ENCODE results near the gene ARF5. TPM values are rescaled to one million over a fixed set of nuclear protein-coding genes. Genes with fewer than 3 reads are reported as not detected.

Gene ARF5
- total RNA-seq, 2 donors from 2014 or later = 194 to 218 TPM

DNA sequence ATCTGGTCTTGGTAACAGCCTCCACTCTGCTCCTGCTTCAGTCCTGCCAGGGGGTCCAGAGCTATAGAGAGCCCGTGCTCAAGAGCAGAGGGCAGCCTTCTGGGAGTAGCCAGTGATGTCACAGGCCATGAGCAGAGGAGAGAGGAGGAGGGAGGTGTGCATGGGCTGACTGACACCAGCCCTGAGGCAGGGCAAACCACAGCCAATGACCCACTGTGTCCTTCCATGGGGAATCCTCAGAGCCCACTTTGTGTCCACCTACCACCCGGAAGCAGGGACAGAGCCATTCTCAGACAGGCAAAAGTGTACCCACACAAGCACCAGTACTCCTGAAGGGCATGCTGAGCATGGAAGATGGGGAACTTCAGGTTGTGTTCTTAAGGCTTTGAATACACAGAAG is 29.8 kb downstream of the ARF5 start, which contains the start of gene PAX4:
Gene PAX4, minus strand, starts transcription at position 101 of the 400 bp plus-strand sequence. CDS start 2,214 bp downstream, outside the sequence.
- DNase-seq (ENCODE audit: low spot score) = no peak
- H3K9me3 ChIP-seq = no peaks in the 10 kb centered on the region

DNA sequence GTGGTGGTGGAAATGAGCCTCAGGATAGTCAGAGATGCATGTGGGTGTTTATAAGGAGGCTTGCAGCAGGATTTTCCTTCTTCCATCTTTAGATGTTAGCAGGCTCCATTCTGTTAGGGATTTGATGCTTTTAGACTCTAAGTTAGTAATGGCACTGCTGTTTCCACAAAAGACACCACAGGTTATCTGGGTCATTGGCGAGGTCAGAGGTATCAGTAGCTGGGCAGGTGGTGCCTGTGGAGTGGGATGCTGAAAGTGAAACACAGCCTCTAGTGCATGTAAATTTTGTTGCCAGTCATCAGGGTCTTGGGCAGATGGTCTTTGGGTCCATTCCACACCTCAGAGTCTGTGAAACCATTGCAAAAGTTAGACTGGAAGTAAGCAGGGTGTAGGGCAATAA is 30.6 kb downstream of the ARF5 start:
- DNase-seq (ENCODE audit: low spot score) = no peak
- H3K9me3 ChIP-seq = no peaks in the 10 kb centered on the region
- TF ChIP-seq POLR2AphosphoS5 (IDR thresholded peaks at IDR 0.05) (no peak), POLR2A (IDR thresholded peaks at IDR 0.05) (no peak)
- TF ChIP-seq, protein P1, sequence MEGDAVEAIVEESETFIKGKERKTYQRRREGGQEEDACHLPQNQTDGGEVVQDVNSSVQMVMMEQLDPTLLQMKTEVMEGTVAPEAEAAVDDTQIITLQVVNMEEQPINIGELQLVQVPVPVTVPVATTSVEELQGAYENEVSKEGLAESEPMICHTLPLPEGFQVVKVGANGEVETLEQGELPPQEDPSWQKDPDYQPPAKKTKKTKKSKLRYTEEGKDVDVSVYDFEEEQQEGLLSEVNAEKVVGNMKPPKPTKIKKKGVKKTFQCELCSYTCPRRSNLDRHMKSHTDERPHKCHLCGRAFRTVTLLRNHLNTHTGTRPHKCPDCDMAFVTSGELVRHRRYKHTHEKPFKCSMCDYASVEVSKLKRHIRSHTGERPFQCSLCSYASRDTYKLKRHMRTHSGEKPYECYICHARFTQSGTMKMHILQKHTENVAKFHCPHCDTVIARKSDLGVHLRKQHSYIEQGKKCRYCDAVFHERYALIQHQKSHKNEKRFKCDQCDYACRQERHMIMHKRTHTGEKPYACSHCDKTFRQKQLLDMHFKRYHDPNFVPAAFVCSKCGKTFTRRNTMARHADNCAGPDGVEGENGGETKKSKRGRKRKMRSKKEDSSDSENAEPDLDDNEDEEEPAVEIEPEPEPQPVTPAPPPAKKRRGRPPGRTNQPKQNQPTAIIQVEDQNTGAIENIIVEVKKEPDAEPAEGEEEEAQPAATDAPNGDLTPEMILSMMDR (IDR thresholded peaks at IDR 0.05) = no peak
- intact Hi-C loops (cut with DNase I) = no loop called here
- H3K27me3 ChIP-seq (replicated peaks; ENCODE audit: insufficient read depth) = peaks cover 9% of the 10 kb centered on the region
- no peak overlapping the region for H3K4me3 ChIP-seq
- WGBS = 67% methylated on average over 1 of the region's 1 CpG
- H3K27ac ChIP-seq = no peak overlapping the region
- H3K36me3 ChIP-seq = no peaks in the 10 kb centered on the region
- H3K4me1 ChIP-seq (replicated peaks) = no peaks in the 10 kb centered on the region

More for the DNA sequence above, 29.8 kb downstream of the ARF5 start, which contains the start of gene PAX4:
- peaks cover 9% of the 10 kb centered on the region for H3K27me3 ChIP-seq (replicated peaks; ENCODE audit: insufficient read depth)
- WGBS = 50% methylated on average over 2 of the region's 2 CpGs
- H3K36me3 ChIP-seq = no peaks in the 10 kb centered on the region
- no peaks in the 10 kb centered on the region for H3K4me1 ChIP-seq (replicated peaks)
- no peak within 1 kb of the TSS for H3K27ac ChIP-seq
- TF ChIP-seq, protein P1 (IDR thresholded peaks at IDR 0.05) = no peak
- no peak for TF ChIP-seq POLR2A (IDR thresholded peaks at IDR 0.05)
- TF ChIP-seq POLR2AphosphoS5 (IDR thresholded peaks at IDR 0.05) = no peak
- no peak within 1 kb of the TSS for H3K4me3 ChIP-seq
- intact Hi-C loops (cut with DNase I) = no loop called here

DNA sequence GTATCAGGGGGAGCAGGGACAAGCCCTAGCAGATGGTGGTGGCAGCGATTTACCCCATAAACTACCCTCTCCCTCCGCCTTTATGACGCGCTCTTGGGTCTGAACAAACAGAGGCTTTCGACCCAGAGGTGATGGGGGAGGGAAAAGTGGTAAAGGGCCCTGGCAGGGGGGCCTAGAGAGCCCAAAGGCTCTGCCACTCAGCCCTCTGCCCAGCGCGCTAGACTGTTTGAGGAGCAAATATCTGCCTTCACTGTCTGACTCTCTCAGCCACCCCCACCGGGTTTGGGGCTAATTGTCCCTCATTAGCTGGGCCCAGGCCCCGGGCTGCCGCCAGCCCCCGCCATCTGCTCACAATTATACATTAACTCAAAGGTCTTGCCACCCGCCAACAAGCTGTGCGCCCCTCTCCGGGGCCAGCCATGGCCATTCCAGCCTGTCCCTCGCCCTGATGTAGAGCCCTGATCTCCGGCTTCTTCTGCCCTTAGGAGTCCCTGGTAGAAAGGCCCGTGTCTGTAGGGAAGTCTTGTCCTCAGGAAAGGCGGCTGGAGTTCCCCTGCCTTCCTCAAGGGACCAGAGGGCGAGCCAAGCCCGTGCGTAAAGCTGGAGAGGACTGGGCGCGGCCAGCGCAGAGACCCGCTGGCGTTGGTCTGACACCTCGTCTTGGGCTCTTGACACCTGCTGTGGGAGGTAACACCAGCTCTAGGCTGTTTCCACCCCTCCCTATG is 31.6 kb downstream of the ARF5 start:
- WGBS = 4% methylated on average over 27 of the region's 27 CpGs
- intact Hi-C loops (cut with DNase I) = no loop called here
- Histone ChIP-seq H3K27ac (no peak overlapping the region), H3K36me3 (no peaks in the 10 kb centered on the region), H3K9me3 (no peaks in the 10 kb centered on the region), H3K27me3 (replicated peaks; ENCODE audit: insufficient read depth) (peaks cover 9% of the 10 kb centered on the region), H3K4me3 (no peak overlapping the region), H3K4me1 (replicated peaks) (no peaks in the 10 kb centered on the region)
- TF ChIP-seq POLR2AphosphoS5 (IDR thresholded peaks at IDR 0.05) = no peak
- TF ChIP-seq, protein P1 (IDR thresholded peaks at IDR 0.05) = no peak
- no peak for TF ChIP-seq POLR2A (IDR thresholded peaks at IDR 0.05)
- no peak for DNase-seq (ENCODE audit: low spot score)

DNA sequence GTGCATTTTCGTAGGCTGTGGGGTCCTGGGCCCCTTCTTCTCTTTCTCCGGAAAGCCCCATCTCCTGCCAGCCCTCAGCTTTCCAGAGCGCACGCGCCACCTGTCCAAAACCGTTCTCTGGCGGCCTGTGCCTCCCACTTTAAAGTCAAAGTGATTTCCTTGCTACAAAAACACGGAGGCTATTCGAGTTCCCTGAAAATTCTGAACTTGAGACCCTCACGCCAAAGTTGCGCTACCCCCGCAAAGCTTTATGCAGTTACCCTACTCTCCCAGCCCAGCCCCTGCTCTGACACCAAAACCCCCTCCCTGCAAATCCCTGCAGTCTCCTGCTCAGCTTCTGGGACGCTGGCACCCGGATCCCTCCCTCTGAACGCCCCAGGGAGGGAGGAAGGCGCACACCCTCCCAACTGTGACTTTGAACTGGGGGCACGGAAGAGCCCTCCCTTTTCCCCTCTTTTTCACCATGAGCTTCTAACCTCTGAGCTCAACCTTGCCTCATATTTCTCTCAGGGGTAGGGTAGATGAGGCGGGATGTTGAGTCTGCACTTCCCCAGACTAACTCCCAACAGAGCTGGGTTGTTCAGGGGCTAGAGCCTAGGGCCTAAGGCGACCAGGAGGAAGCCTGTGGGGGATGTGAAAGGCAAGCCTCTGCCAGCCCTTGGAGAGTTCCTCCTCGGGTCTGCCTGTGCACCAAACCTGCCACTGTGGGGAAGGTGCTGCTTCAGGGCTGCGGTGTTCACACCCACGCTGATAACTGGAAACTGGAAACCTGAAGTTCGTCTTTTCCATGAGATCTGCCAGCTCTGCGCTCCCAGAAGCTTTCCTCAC is 32.4 kb downstream of the ARF5 start:
- Histone ChIP-seq H3K4me1 (replicated peaks) (no peaks in the 10 kb centered on the region), H3K36me3 (no peaks in the 10 kb centered on the region), H3K9me3 (no peaks in the 10 kb centered on the region), H3K4me3 (no peak overlapping the region), H3K27ac (no peak overlapping the region), H3K27me3 (replicated peaks; ENCODE audit: insufficient read depth) (peaks cover 9% of the 10 kb centered on the region)
- intact Hi-C loops (cut with DNase I) = no loop called here
- TF ChIP-seq POLR2A (IDR thresholded peaks at IDR 0.05) = no peak
- WGBS = 2% methylated on average over 24 of the region's 24 CpGs
- no peak for DNase-seq (ENCODE audit: low spot score)

DNA sequence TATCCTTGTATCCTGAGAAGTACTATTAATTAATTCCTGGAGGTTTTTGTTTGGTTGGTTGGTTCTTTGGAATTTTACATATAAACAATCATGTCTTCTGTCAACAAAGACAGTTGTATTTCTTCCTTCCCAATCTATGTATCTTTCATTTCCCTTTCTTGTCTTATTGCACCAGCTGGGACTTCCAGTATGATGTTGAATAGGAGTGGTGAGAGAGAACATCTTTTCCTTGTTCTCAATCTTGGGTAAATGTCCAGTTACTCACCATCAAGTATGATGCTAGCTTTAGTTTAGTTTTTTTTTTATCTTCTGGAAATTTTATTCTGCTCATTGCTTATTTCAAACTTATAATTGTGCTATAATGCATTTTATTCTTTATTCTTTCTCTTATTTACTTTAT is 37.1 kb downstream of the ARF5 start:
- intact Hi-C loops (cut with DNase I) = no loop called here
- H3K27ac ChIP-seq = no peak overlapping the region
- no peaks in the 10 kb centered on the region for H3K4me1 ChIP-seq (replicated peaks)
- DNase-seq (ENCODE audit: low spot score) = no peak
- no peaks in the 10 kb centered on the region for H3K9me3 ChIP-seq
- no peaks in the 10 kb centered on the region for H3K36me3 ChIP-seq
- no peak for TF ChIP-seq POLR2A (IDR thresholded peaks at IDR 0.05)
- no peak for TF ChIP-seq POLR2AphosphoS5 (IDR thresholded peaks at IDR 0.05)
- TF ChIP-seq, protein P1 (IDR thresholded peaks at IDR 0.05) = no peak
- H3K4me3 ChIP-seq = no peak overlapping the region
- no peaks in the 10 kb centered on the region for H3K27me3 ChIP-seq (replicated peaks; ENCODE audit: insufficient read depth)
